ENCODE data around the gene CFAP61.
"Not testable (repeated sequence)": the region's sequence is repeated elsewhere in the genome, so short reads cannot be mapped to it uniquely, and the experiment has no call there.

Gene CFAP61

DNA sequence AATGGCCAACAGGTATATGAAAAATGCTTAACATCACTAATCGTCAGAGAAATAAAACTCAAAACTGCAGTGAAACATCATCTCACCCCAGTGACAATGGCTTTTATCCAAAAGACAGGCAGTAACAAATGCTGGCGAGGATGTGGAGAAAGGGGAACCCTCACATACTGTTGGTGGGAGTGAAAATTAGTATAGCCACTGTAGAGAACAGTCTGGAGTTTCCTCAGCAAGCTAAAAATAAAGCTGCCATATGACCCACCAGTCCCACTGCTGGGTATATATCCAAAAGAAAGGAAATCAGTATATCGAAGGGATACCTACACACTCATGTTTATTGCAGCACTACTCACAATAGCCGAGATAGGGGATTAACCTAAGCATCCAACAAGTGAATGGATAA is 292.1 kb downstream of the CFAP61 start:
- H3K4me3 ChIP-seq (ENCODE audit: low read depth, low read length) = no peak overlapping the region
- TF ChIP-seq CTCF (conservative IDR thresholded peaks at IDR 0.05; ENCODE audit: low read depth, low read length) = no peak
- no peak for DNase-seq (ENCODE audit: low read depth)

DNA sequence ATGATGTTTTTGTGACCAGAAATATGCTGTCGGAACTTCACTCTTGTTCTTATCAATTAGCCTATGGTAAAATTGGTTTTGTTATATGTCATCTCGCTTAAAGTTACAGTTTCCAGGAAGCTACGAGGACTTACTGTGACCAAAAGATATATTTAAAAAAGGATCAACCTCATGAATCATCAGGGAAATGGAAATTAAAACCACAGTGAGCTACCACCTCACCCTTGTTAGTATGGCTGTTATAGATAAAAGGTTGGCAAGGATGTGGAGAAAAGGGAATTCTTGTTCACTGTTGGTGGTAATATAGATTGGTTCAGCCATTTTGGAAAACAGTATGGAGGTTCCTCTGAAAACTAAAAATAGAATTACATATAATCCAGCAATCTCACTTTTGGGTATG is 301.2 kb downstream of the CFAP61 start:
- H3K4me3 ChIP-seq (ENCODE audit: low read depth, low read length) = no peak overlapping the region
- TF ChIP-seq CTCF (conservative IDR thresholded peaks at IDR 0.05; ENCODE audit: low read depth, low read length) = no peak
- no peak for DNase-seq (ENCODE audit: low read depth)

- DNase-seq (ENCODE audit: low read depth) = not testable (repeated sequence)
Observed at GRCh38 chr20:20355503-20355902, 303.2 kb downstream of the CFAP61 start.

GRCh38 chr20:20358801-20359200 is 306.5 kb downstream of the CFAP61 start:
- no peak for DNase-seq (ENCODE audit: low read depth)
- no peak for TF ChIP-seq CTCF (conservative IDR thresholded peaks at IDR 0.05; ENCODE audit: low read depth, low read length)
- no peak overlapping the region for H3K4me3 ChIP-seq (ENCODE audit: low read depth, low read length)

More at GRCh38 chr20:20355503-20355902, 303.2 kb downstream of the CFAP61 start:
- not testable (repeated sequence) for H3K4me3 ChIP-seq (ENCODE audit: low read depth, low read length)

DNA sequence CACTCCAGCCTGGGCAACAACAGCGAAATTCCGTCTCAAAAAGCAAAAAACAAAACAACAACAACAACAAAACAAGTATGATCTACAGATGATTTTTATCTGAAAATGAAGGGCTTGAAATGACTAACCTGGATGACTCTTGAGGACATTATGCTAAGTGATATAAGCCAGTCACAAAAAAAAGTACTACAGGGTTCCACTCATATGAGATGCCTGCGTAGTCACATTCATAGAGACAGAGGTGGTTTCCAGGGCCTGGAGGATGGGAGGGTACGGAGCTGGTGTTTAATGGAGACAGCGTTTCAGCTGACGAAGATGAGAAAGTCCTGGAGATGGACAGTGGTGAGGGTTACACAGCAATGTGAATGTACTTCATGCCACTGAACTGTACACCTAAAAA is 307.3 kb downstream of the CFAP61 start:
- DNase-seq (ENCODE audit: low read depth) = no peak
- H3K4me3 ChIP-seq (ENCODE audit: low read depth, low read length) = no peak overlapping the region
- no peak for TF ChIP-seq CTCF (conservative IDR thresholded peaks at IDR 0.05; ENCODE audit: low read depth, low read length)

DNA sequence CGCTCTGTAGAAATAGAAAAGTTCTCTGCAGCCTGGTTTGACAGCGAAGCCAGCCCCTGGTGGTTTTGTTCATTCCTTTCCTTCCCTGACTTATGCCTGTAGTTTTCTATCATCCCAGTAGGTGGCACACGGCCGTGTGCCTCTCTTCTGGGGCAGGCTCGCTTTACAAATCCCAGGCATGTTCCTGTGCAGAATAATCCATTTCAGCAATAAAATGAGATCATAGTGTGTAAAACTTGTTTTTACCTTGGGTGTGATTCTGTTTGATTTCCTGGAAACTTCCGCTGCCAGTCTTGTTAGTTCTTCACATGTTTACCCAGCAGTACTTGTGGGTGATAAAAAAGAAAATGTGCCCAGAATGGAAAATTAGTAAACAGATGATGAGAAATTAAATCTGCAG is 308.1 kb downstream of the CFAP61 start:
- peak; percentile 95 for TF ChIP-seq CTCF (conservative IDR thresholded peaks at IDR 0.05; ENCODE audit: low read depth, low read length)
- H3K4me3 ChIP-seq (ENCODE audit: low read depth, low read length) = no peak overlapping the region
- peak; percentile 85 for DNase-seq (ENCODE audit: low read depth)

DNA sequence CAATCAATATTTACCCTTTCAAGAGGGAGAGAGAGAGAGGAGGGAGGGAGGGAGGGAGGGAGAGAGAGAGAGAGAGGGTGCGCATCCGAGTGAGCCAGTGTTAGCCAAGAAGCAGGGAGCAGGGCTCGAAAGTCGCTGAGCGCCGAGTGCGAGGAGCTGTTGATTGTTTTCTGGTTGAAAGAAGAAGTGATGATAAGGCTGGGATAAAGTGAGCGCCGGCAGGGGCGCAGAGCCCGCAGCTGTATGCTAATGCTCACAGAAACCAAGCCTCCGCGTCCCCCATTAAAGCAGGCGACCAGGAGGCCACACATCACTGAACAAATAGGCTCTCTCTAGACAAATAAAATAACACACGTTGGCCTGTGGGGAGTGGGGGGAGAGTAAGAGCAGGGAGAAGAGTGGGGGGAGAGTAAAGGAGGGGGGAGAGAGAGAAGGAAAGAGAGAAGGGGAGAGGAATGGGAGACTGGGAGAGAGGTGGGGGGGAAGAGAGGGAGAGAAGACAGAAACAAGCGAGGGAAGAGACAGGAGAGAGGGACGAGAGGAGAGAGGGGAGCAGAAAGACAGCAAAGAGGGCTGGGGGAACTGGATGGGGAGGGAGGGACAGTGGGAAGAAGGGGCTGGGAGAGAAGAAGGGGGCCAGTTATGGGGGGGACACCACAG is 310.6 kb downstream of the CFAP61 start:
- no peak for TF ChIP-seq CTCF (conservative IDR thresholded peaks at IDR 0.05; ENCODE audit: low read depth, low read length)
- no peak overlapping the region for H3K4me3 ChIP-seq (ENCODE audit: low read depth, low read length)
- DNase-seq (ENCODE audit: low read depth) = no peak

Data from choroid plexus epithelial cell (primary cell).